ENCODE measurements around the gene FOXO3B.
"Not testable (repeated sequence)": the region's sequence is repeated elsewhere in the genome, so short reads cannot be mapped to it uniquely, and the experiment has no call there.

DNA sequence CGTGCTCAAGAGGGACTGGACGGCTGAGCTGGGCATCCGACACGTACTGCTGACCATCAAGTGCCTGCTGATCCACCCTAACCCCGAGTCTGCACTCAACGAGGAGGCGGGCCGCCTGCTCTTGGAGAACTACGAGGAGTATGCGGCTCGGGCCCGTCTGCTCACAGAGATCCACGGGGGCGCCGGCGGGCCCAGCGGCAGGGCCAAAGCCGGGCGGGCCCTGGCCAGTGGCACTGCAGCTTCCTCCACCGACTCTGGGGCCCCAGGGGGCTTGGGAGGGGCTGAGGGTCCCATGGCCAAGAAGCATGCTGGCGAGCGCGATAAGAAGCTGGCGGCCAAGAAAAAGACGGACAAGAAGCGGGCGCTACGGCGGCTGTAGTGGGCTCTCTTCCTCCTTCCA, 4.7 kb downstream of the FOXO3B start:
- TF ChIP-seq PPARA (CRISPR knock-in tag; IDR thresholded peaks at IDR 0.05; ENCODE audit: borderline replicate concordance); OSR1 (CRISPR knock-in tag; IDR thresholded peaks at IDR 0.05); RARB (CRISPR knock-in tag; IDR thresholded peaks at IDR 0.05); ARNTL (CRISPR knock-in tag; IDR thresholded peaks at IDR 0.05; ENCODE audit: borderline replicate concordance, low read depth): not testable (repeated sequence)
- TF ChIP-seq, protein P1, sequence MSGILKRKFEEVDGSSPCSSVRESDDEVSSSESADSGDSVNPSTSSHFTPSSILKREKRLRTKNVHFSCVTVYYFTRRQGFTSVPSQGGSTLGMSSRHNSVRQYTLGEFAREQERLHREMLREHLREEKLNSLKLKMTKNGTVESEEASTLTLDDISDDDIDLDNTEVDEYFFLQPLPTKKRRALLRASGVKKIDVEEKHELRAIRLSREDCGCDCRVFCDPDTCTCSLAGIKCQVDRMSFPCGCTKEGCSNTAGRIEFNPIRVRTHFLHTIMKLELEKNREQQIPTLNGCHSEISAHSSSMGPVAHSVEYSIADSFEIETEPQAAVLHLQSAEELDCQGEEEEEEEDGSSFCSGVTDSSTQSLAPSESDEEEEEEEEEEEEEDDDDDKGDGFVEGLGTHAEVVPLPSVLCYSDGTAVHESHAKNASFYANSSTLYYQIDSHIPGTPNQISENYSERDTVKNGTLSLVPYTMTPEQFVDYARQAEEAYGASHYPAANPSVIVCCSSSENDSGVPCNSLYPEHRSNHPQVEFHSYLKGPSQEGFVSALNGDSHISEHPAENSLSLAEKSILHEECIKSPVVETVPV (CRISPR knock-in tag; IDR thresholded peaks at IDR 0.05): not testable (repeated sequence)

Measured in SK-N-SH treated with all-trans-retinoic acid at 6 μM for 48 hours (cell line).